AG09319 (cell line): Measurements from ENCODE around the gene TM9SF4.
"Not testable (repeated sequence)": the region's sequence is repeated elsewhere in the genome, so short reads cannot be mapped to it uniquely, and the experiment has no call there.

Experiments
- DNase-seq: peaks from one replicate; pipeline ENCODE4 v3.0.0-alpha.2; 2010; ENCODE audit warnings: low read depth; ENCODE audit errors: extremely low read depth
- CTCF ChIP-seq: IDR thresholded peaks from 2 replicates; pipeline ENCODE4 v1.5.1; 2011; ENCODE audit warnings: low read depth, mild to moderate bottlenecking, inconsistent platforms, low read length, moderate library complexity

The TM9SF4 gene

DNA sequence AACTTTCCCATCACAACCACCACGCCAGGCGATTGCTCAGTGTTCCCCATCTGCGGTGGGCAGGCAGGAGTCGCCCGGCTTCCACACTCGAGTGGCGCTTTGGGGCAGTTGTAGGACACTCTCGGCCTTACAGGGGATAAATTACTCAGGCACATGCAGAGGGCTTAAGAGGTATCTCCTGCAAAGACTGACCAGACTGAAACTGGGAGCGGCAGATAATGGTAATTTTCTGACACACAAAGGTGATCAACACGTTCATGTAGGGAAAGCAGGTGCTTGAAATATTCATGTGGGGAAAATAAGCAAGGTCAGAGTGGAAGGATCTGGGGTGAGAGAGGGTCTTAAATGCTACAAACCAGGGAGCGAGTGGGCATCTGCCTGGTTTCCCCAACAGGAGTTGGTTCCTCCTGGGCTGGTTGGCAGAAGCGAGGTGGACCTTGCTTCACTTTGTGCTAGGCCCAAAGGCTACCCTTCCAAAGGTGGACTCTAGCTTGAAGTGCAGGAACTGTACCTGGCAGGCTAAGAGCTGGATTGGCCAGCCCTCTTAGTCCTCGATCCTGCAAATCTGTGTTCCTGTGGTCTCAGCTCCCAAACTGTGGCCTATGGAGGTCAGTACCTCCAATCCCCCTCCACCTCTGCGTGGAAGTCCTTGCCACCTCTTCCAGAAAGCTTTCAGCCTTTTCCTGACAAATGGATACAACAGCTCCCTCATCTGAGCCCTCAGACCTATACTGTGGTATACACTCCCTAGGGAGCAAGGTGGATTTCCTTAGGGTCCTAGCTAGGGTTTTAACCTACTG is 81.3 kb downstream of the TM9SF4 start:
- DNase-seq, result no peak
- no peak for TF ChIP-seq CTCF

- DNase-seq, result no peak
- no peak for TF ChIP-seq CTCF
Observed at GRCh38 chr20:32191422-32191821, 81.9 kb downstream of the TM9SF4 start.

GRCh38 chr20:32191873-32192272 is 82.4 kb downstream of the TM9SF4 start:
- TF ChIP-seq CTCF, result no peak
- no peak for DNase-seq

DNA sequence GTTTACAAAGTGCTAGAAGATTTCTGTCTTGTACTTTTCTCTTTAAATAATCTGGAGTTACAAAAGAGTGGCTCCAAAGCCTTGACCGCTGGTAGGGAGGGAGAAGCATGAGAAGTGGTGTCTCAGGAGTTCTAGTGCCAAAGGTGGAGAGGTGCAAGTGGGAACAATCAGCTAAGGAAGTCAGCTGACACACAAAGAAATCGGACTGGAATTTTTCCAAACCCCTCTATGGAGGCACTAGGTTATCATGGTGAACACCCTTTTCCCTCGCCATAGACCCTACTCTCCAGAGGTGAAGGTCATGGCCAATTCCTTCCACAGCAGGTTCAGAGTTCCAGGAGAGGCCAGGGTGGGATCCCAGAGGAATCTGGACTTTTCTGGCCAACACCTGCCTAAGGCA is 83.2 kb downstream of the TM9SF4 start:
- no peak for TF ChIP-seq CTCF
- DNase-seq, result no peak

DNA sequence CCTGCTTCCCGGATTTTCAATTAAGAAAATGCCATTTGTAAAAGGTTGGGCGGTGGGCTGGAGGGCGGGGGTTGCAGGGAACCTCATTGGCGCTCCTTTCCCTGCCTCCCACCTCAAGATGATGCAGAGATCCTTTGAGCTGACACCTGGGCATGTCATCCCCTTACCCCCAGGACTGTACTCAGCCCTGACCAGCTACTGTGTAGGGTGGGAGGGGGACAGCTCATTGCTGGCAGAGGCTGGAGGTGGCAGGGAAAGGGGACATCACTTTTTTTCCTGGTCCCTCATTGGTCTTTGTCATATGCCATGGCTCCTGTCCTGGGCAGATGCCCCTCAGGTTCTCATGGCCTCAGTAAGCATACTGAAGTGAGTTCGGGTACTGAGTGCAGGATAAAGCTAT is 83.8 kb downstream of the TM9SF4 start:
- not testable (repeated sequence) for DNase-seq

DNA sequence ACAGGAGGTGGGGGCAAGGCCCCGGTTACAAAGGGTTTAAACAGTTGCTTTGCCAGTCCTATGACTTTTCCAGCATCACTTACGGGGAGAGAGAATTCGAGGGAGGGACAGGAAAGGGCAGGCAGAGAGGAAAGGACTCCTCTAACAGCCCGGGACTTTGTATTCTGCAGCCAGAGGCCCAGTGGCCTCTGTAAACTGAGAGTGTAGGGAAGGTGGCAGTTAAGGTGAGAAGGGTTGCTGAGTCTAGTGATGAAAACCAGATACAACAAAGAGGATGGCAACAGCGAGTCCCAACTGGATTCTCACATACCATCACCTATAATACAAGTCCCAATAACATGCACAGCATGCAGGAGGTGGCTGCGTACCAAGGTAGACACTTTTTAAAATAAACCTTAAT is 84.5 kb downstream of the TM9SF4 start:
- no peak for DNase-seq
- no peak for TF ChIP-seq CTCF

GRCh38 chr20:32195581-32195980 is 86.1 kb downstream of the TM9SF4 start:
- no peak for TF ChIP-seq CTCF
- DNase-seq, result no peak

GRCh38 chr20:32196613-32197012 is 87.1 kb downstream of the TM9SF4 start:
- not testable (repeated sequence) for DNase-seq

GRCh38 chr20:32197136-32197535 is 87.6 kb downstream of the TM9SF4 start:
- not testable (repeated sequence) for DNase-seq
